KMS-11 (cell line): ENCODE data around the gene PRSS53.

ENCODE experiments used
- H2AFZ ChIP-seq: fragments of 200-600 bp; sonication (generic); 2 replicates; pipeline ENCODE4 v1.6.1; 2016; ENCODE audit warnings: antibody characterized with exemption, mixed run types, low read depth
- H3K27ac ChIP-seq: fragments of 200-600 bp; sonication (generic); 2 replicates; pipeline ENCODE4 v1.6.1; 2016; ENCODE audit warnings: mild to moderate bottlenecking, mixed run types
- H3K27me3 ChIP-seq: fragments of 200-600 bp; sonication (generic); 2 replicates; pipeline ENCODE4 v1.6.1; 2017; ENCODE audit warnings: mild to moderate bottlenecking, low read depth, mixed run types, moderate library complexity; ENCODE audit not compliant: insufficient read depth
- H3K36me3 ChIP-seq: fragments of 200-600 bp; sonication (generic); 2 replicates; pipeline ENCODE4 v1.6.1; 2017; ENCODE audit warnings: mild to moderate bottlenecking, mixed run types; ENCODE audit not compliant: insufficient read depth
- H3K4me1 ChIP-seq: fragments of 200-600 bp; sonication (generic); 2 replicates; pipeline ENCODE4 v1.6.1; 2016; ENCODE audit warnings: mild to moderate bottlenecking, low read depth, mixed run types; ENCODE audit not compliant: poor library complexity, severe bottlenecking
- H3K4me2 ChIP-seq: fragments of 200-600 bp; sonication (generic); 2 replicates; pipeline ENCODE4 v1.7.0; 2016; ENCODE audit warnings: mild to moderate bottlenecking, mixed run types
- H3K4me3 ChIP-seq: fragments of 200-600 bp; sonication (generic); IDR thresholded peaks from 2 replicates; pipeline ENCODE4 v1.6.1; 2017; ENCODE audit warnings: low read depth, low read length, mixed read lengths; ENCODE audit not compliant: insufficient read depth
- H3K79me2 ChIP-seq: fragments of 200-600 bp; sonication (generic); 2 replicates; pipeline ENCODE4 v1.6.1; 2016; ENCODE audit warnings: low read depth, mixed run types; ENCODE audit not compliant: insufficient read depth
- H3K9ac ChIP-seq: fragments of 200-600 bp; sonication (generic); 2 replicates; pipeline ENCODE4 v1.6.1; 2016; ENCODE audit warnings: mild to moderate bottlenecking, mixed run types
- H4K20me1 ChIP-seq: fragments of 200-600 bp; sonication (generic); 2 replicates; pipeline ENCODE4 v1.6.1; 2016; ENCODE audit warnings: mild to moderate bottlenecking, mixed run types; ENCODE audit not compliant: insufficient read depth
- TF ChIP-seq, protein P1 (sequence below): fragments of 200-600 bp; sonication (generic); conservative IDR thresholded peaks from 2 replicates; pipeline ENCODE4 v1.6.1; 2017; ENCODE audit warnings: low read depth, mild to moderate bottlenecking, antibody characterized with exemption, low read length, moderate library complexity, mixed read lengths

PRSS53 gene

DNA sequence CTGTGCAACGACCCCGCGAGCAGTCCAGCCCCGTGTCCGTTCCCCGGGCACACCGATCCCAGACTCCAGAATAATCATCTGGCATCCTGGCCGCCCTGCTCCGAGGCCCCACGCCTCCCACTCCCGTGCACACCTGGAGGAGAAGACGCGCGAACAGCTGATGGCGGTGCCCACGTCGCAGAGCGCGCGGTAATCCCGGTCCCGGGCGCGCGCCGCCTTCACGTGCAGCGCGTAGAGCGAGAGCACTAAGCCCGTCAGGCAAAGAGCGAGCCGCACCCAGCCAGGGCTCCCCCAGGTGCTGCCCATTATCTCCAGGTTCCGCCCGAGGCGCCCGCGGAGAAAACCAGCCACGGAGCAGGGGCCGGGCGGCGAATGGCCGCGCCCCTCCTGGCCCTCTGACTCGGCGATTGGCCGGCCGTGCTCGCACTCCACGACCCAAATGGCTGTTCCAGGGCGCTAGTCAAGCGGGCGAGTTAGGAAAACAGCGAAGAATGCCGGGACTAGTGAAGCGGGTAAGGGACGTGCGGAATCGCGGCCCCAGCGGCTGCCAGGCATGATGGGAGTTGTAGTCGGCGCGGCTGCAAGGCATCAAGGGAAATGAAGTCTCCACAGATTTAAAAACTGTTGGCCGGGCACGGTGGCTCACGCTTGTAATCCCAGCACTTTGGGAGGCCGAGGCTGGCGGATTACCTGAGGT is 5.8 kb upstream of the PRSS53 start, which contains the start of gene VKORC1:
Gene VKORC1 (minus strand): TSS at position 374 of the 697 bp plus-strand sequence. CDS start 68 bp downstream, at position 306.
- H3K79me2 ChIP-seq = peaks cover 21% of the 10 kb centered on the region; the same call in 1 of the 2 replicates
- no peak within 1 kb of the TSS for H3K4me3 ChIP-seq
- H3K4me2 ChIP-seq = peak within 1 kb of the TSS; percentile 88
- peak within 1 kb of the TSS; percentile 70 for H3K9ac ChIP-seq
- H3K4me1 ChIP-seq = peaks cover 21% of the 10 kb centered on the region
- no peaks in the 10 kb centered on the region for H3K27me3 ChIP-seq
- TF ChIP-seq, protein P1, sequence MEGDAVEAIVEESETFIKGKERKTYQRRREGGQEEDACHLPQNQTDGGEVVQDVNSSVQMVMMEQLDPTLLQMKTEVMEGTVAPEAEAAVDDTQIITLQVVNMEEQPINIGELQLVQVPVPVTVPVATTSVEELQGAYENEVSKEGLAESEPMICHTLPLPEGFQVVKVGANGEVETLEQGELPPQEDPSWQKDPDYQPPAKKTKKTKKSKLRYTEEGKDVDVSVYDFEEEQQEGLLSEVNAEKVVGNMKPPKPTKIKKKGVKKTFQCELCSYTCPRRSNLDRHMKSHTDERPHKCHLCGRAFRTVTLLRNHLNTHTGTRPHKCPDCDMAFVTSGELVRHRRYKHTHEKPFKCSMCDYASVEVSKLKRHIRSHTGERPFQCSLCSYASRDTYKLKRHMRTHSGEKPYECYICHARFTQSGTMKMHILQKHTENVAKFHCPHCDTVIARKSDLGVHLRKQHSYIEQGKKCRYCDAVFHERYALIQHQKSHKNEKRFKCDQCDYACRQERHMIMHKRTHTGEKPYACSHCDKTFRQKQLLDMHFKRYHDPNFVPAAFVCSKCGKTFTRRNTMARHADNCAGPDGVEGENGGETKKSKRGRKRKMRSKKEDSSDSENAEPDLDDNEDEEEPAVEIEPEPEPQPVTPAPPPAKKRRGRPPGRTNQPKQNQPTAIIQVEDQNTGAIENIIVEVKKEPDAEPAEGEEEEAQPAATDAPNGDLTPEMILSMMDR = no peak
- peak within 1 kb of the TSS; percentile 45 for H3K27ac ChIP-seq
- peak within 1 kb of the TSS; percentile 85 for H2AFZ ChIP-seq
- no peaks in the 10 kb centered on the region for H4K20me1 ChIP-seq
- no peaks in the 10 kb centered on the region for H3K36me3 ChIP-seq

DNA sequence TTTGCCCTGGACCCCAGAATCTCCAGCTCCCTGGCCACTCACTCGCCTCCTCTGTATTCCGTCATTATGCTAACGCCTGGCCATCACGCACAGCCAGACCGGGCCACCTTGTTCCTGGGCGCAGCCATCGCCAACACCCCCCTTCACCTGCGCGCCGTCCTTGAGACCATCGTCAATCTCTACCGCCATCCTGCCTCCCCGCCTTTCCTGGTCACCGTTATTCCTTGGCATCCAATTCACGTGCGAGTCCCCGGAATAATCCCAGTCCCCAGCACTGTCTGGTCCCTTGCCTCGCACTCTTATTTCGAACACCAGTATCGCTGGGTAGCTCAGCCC is 5.3 kb upstream of the PRSS53 start:
- Histone ChIP-seq H3K36me3 (no peaks in the 10 kb centered on the region), H3K27me3 (no peaks in the 10 kb centered on the region), H2AFZ (peak overlapping the region; percentile 85), H4K20me1 (no peaks in the 10 kb centered on the region), H3K4me1 (peaks cover 21% of the 10 kb centered on the region), H3K27ac (peak overlapping the region; percentile 45), H3K79me2 (peaks cover 21% of the 10 kb centered on the region; the same call in 1 of the 2 replicates), H3K4me2 (peak overlapping the region; percentile 88), H3K9ac (peak overlapping the region; percentile 70), H3K4me3 (no peak overlapping the region)
- TF ChIP-seq, protein P1 = no peak

DNA sequence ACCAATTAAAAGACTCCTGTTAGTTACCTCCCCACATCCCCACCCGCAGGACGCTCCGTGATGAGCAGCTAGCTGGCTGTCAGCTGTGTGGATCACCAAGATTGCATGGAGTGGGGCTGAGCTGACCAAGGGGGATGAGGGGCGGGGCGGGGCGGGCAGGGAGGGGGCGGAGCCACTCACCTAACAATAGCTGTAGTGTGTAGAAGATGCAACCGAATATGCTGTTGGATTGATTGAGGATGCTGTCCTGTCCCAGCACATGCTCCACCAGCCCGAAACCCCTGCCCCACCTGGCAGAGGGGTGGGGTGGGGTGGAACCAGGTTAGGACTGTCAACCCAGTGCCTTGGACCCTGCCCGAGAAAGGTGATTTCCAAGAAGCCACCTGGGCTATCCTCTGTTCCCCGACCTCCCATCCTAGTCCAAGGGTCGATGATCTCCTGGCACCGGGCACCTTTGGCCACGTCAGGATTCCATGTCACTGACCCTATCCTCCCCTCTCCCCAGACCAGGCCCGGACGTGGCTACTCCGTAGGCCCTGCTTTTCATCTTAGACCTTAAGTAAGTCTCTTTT is 4.5 kb upstream of the PRSS53 start:
- Histone ChIP-seq H3K79me2 (peaks cover 21% of the 10 kb centered on the region; the same call in 1 of the 2 replicates), H4K20me1 (no peaks in the 10 kb centered on the region), H2AFZ (no peak overlapping the region), H3K27ac (no peak overlapping the region), H3K4me2 (peak overlapping the region; percentile 88), H3K9ac (no peak overlapping the region), H3K4me1 (peaks cover 21% of the 10 kb centered on the region), H3K27me3 (no peaks in the 10 kb centered on the region), H3K4me3 (no peak overlapping the region), H3K36me3 (no peaks in the 10 kb centered on the region)
- TF ChIP-seq, protein P1 = no peak

DNA sequence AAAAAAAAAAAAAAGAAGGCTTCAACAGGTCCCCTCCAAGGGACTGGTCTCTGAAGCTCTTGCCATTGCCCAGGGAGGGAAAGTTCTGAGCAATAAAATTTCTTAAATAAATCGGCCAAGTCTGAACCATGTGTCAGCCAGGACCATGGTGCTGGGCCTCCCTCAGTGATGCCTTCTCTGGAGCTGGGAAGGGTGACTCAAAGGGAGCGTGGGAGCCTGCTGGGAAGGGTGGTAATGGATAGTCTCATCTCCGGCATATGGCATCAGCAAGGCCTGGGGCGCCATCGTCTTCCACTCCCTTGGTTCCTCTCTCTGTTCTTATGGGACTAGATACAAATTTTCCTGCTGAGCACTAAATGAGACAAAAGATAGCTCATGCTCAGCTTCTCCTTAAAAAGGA is 3.6 kb upstream of the PRSS53 start:
- no peak overlapping the region for H3K9ac ChIP-seq
- H3K36me3 ChIP-seq = no peaks in the 10 kb centered on the region
- H2AFZ ChIP-seq = no peak overlapping the region
- H3K27me3 ChIP-seq = no peaks in the 10 kb centered on the region
- no peak overlapping the region for H3K4me2 ChIP-seq
- peaks cover 21% of the 10 kb centered on the region; the same call in 1 of the 2 replicates for H3K79me2 ChIP-seq
- H3K4me3 ChIP-seq = no peak overlapping the region
- TF ChIP-seq, protein P1 = no peak
- no peaks in the 10 kb centered on the region for H4K20me1 ChIP-seq
- H3K27ac ChIP-seq = no peak overlapping the region
- H3K4me1 ChIP-seq = peaks cover 21% of the 10 kb centered on the region
